ENCODE measurements around the gene PDE6H. TPM values are rescaled to one million over a fixed set of nuclear protein-coding genes. Genes with fewer than 3 reads are reported as not detected.

The PDE6H gene
- total RNA-seq, result not detected in 2 replicates

DNA sequence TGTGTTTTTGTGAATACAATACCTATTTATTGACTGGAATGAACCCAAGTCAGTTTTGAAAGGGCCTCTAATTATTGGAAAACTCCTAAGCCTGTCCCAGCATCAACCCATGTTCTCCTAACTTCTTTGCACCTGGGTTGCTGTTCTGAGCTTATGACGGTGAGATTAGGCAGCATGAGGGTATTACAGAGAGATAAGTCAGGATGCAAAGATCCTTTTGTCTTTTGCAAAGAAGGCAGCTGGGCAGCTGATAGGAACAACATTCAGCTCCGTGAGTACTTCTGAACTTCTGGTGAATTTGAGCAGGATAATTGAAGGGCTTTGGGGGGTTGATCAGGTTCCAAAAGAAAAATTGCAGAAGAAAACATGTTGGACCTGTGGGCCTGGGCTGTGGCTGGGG lies at the start of gene PDE6H:
TSS of gene PDE6H (plus strand) at position 227 of the 400 bp plus-strand sequence. CDS start 4,971 bp downstream, outside the sequence.

GRCh38 chr12:14938301-14938700 lies 34.5 kb upstream of the PDE6H start, which contains the start of gene ERP27:
ERP27 (minus strand) TSS chr12:14938537; CDS start chr12:14938508, 29 bp downstream.

DNA sequence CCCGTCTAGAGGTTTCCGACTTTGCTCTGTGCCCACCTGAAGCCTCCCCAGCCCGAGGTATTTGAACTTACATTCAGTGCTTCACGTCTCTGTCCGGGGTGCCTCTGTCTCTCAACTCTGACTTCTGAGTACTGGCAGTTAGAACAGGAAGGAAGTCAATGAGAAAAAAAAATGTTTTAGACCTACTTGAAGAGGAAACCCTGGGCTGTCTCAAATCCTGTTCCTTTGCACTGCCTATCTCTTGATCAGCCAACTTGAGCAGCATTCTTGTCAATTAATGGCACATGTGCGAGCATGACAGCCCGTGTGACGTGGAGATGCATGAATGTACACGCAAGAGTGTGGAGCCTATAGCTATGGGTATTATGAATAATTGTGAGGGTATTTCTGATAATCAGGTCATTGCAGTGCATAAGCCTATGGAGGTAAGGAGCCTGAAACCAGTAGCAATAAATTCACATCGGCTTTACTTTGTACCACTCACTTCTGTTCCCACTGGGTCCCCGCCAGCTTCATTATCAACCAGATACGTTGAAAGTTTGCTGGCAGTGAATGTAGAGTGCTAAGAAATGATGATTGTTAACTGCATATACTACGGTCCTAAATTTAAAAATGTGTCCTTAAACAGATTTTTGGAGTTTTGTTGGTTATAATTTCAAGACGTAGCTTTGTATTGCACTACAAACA lies 11.2 kb upstream of the PDE6H start, which contains the start of gene ARHGDIB:
TSS of gene ARHGDIB (minus strand) at position 136 of the 687 bp plus-strand sequence. CDS start 10,889 bp downstream, outside the sequence.

Other genes with a start within 250 kb of the PDE6H start
- 14.2 and 19.6 TPM in 2 replicates for gene WBP11, start 169.6 kb upstream of the PDE6H start, total RNA-seq
- 0.65 and 1.5 TPM in 2 replicates for gene C12orf60, start 169.4 kb upstream of the PDE6H start, total RNA-seq
- 0.13 TPM in 1 of 2 replicates, not detected in the other for gene SMCO3, start 158.9 kb upstream of the PDE6H start, total RNA-seq
- gene ART4, start 129.5 kb upstream of the PDE6H start, total RNA-seq, result not detected in 2 replicates
- gene MGP, start 87.2 kb upstream of the PDE6H start, total RNA-seq, result 10.8 and 115 TPM in 2 replicates
- gene ERP27, start 34.5 kb upstream of the PDE6H start, total RNA-seq, result 0.33 and 12.8 TPM in 2 replicates
- 17.9 and 25.1 TPM in 2 replicates for gene ARHGDIB, start 11.4 kb upstream of the PDE6H start, total RNA-seq
- gene RERG, start 248.4 kb downstream of the PDE6H start, total RNA-seq, result 5.7 and 14.6 TPM in 2 replicates

Data from mesangial cell (primary cell).